ENCODE data around the gene PDHA1.

Gene PDHA1

DNA sequence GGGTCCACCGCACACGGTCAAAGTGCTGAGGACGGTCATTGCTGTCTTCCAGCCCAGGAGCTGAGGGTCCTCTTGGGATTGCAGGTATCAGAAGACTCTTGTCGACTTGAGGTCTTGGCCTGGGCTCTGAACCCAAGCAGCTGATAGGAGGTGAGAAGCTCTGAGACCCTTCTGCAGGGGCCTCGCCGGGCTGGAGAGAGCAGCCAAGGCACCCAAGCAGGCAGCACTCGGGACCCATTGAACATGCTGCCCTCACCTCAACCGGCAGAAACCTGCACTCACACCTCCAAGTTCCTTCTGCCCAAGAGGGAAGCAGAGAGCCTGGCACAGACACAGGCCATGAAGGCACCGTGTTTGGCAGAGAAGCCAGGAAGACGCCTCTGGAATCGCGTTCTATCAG lies 34.1 kb downstream of the PDHA1 start:
- DNase-seq = no peak

DNA sequence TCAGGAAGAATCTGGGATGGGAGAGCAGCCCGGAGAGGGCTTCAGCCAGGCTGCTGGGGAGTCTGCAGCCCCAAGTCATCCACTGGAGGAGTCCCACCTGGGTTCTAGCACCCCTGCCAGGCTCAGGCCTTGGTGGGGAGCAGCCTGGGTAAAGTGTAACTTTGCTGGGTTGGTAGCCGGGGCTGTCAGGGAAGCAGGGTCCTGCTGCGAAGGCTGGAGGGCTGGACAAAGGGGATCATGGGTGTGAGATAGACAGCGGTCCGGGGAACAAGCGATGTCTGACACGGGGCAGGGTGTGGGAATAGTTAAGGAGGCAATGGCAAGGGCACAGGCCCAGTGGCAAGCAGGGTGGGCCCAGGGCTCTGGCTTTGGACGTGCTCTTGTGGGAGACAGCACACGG lies 37.6 kb downstream of the PDHA1 start:
- no peak for DNase-seq

DNA sequence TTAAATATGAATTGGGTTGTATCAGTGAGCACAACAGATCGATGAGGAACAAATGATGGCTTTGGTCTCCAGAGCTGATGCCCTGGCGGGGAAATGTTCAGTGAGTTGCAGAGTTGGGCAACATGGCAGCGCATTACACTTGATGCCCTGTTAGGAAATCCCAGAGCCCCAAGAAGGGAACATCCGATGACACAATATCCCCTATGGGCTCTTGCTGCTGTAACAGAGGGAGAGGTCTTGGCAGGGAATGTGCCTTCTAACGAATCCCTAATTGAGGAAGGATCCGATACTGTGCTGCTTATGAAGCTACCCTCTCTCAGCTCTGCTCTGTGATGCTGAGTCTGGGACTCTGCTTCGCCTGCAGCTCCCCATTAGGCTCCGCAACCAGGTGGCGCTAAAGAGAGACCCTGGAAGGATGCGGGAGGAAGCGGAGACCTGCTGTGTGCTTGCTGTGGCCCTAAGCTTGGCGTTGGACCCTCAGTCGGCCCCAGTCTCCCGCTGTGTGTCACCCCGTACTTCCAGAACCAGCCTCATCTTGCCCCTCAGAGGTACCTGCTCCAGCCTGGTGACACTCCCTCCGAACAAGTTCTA lies 38.9 kb downstream of the PDHA1 start:
- DNase-seq = peak; percentile 75

DNA sequence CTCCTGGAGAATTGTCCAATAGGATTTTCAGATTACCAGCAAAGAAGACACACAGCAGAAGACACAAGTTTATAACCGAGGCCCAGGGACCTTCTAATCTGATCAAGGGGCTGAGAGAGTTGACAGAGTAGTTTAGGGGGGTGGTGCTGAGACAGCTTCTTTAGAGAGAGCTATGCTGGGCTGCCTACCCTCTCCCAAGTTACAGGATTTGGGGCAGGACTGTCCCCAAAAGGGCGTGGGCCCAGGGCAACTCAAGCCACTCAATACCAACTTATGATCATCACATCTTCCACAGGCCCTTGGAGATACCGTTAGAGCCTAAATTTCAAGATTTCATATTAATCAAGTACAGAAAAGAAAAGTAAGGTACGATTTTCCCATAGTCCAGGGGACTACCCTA lies 43.0 kb downstream of the PDHA1 start:
- DNase-seq = no peak

DNA sequence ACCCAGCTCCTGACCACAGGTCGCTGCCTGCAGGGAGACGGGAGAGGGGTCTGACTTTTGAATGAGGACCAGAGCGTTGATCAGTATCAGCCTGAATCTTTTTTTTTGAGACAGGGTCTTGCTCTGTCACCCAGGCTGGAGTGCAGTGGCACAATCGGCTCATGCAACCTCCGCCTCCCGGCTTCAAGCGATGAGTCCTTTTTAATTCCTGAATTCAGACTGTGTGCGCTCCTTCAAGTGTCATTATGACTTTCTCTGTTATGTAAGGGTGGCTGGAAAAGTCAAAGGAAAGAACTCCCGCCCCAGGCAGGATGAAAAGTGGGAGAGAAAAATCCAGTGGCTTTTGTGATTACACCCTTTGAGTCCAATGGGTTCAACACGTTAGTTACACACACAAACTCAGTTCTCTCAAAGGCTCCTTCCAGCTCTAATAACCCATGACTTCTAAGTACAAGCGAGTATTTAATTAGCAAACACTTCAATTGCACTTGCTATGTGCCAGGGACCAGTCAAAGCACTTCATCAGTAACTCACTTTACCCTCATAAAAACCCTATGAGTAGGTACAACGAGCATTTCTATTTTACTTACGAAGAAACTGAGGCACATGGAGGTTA lies 44.4 kb downstream of the PDHA1 start:
- DNase-seq = no peak

DNA sequence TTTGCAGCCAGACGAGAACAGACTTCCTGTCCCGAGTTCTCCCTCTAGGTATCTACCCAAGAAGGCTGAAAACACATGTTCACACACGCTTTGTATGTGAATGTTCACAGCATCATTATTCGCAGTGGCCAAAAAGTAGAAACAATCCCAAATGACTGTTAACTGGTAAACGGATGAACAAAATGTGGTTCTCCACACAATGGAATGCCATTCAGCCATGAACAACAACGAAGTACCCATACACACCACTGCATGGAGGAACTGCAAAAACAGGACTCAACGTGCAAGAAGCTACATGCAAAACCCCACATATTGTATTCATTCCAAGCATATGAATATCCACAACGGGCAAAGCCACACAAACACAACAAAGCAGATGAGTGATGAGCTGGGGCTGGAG lies 45.0 kb downstream of the PDHA1 start:
- no peak for DNase-seq

DNA sequence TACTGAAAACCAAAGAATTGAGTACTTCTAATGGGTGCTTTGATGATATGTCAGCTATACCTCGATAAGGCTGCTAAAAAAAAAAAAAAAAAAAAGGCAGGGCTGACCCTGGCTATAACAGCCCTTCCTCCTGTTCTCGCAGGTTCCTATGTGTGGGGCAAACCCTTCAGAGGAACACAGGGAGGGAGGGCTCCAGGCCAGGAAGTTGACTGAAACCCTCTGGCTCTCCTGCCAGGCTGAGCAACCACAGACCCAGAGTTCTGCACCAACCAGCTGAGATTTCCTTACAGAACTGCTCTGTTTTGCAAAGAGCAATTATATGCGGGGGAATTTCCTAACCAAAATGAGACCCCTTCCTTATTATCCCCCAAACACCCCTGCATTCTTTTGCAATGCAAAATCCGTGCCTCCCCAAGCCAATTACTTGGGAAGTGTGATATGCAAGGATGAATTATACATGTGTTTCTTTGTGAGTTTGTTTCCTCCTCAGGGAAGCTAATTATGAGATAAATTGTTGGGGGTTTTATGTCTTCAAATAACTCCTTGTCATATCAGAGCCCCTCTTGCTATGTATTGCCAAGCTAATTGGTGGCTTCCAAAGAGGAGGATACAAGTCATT lies 45.6 kb downstream of the PDHA1 start:
- DNase-seq = no peak

DNA sequence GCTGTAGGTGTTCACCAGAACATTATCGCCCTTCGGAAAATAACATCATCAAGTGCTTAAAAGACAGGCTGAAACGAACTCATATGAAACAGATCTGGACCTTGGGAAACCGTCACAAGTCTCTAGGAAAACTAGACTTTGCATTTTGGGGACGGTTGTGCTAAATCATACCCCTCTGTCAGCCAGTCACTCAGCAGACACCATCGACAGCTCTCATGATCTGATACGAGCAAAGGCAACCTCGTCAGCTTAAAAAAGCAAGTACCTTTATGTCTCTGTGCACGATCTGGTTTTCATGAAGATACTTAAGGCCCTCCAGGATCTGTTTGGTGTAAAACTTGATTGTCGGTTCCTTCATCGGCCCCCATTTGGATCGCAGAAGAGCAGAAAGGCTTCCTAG lies 48.4 kb downstream of the PDHA1 start:
- no peak for DNase-seq

DNA sequence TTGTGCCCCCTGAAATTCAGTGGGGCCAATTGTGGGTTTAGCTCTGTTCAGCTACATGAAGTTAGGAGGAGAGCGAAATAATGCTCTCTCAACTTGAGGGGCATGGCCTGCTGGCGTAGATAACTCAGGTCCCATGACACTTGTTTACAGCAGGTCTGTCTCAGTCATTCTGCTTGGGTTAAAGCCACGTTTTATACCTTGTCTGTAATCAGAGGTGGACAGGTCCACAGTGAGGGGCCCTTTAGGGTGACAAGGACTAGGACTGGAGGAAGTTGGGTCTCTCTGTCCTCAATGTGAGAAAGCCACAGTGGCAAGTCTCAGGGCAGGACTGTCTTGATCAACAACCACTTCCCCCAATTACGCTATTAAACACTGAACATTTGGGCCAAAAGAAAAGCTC lies 49.0 kb downstream of the PDHA1 start:
- no peak for DNase-seq

DNA sequence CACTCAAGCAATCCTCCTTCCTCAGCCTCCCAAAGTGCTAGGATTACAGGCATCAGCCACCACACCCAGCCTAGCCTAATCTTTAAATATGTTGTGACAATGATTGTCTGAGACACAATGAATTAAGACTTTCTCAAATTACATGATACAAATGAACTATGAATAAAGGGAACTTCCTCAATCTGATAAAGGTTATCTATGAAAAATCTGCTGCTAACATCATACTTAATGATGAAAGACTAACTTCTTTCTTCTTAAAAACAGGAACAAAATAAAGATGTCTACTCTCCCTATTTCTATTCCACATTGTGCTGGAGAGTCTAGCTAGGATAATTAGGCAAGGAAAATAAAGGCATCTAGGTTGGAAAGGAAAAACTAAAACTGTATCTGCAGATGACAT lies 60.0 kb downstream of the PDHA1 start:
- no peak for DNase-seq

DNA sequence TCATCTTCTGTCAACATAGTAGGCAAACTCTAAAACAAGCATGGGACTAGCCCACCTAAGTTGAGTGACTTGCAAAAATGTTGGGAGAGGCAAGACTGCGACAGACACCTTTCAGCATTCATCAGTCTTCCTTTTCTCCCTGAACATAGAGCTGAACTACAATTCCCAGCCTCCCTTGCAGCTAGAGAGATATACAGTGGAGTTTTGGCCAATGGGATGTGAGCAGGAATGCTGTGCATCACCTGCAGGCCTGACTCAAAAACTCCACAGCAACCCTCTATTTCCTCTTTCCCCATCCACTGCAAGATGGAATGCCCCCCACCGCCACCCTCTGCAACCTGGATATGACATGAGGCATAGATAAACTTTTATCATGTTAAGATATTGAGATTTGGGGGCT lies 66.5 kb downstream of the PDHA1 start:
- DNase-seq = no peak

Measured in stimulated activated CD8-positive, alpha-beta memory T cell treated with anti-CD3 and anti-CD28 coated beads, Interleukin-4, amount 100 ng/mL, for 48 hours (primary cell).